HG03575 (cell line): ENCODE results near the gene CIC.
"Not testable (repeated sequence)": the region's sequence is repeated elsewhere in the genome, so short reads cannot be mapped to it uniquely, and the experiment has no call there.

Experiments
- ATAC-seq: cut with Tn5 transposase; IDR thresholded peaks from one replicate; pipeline ENCODE4 v1.9.1; 2021; ENCODE audit not compliant: unreplicated experiment, insufficient number of reproducible peaks, low FRiP score; ENCODE audit errors: extremely low read depth

CIC gene

GRCh38 chr19:42323852-42324654 lies 55.0 kb downstream of the CIC start:
- ATAC-seq: no peak

- no peak for ATAC-seq
Measured at GRCh38 chr19:42324655-42325307, 55.7 kb downstream of the CIC start.

- peak; percentile 88 for ATAC-seq
Measured at GRCh38 chr19:42325308-42325895, 56.4 kb downstream of the CIC start, which contains the start of gene MEGF8. TSS of gene MEGF8 (plus strand) at chr19:42325635. CDS start at chr19:42326244, 609 bp downstream.

- no peak for ATAC-seq
Measured at GRCh38 chr19:42325896-42326771, 57.1 kb downstream of the CIC start.

GRCh38 chr19:42326969-42327368 lies 57.9 kb downstream of the CIC start:
- no peak for ATAC-seq

GRCh38 chr19:42327381-42327780 lies 58.3 kb downstream of the CIC start:
- no peak for ATAC-seq

- ATAC-seq: no peak
Measured at GRCh38 chr19:42328106-42328505, 59.1 kb downstream of the CIC start.

- ATAC-seq: no peak
Measured at GRCh38 chr19:42328854-42329253, 59.8 kb downstream of the CIC start.

- no peak for ATAC-seq
Measured at GRCh38 chr19:42330241-42330711, 61.2 kb downstream of the CIC start.

GRCh38 chr19:42331333-42331732 lies 62.3 kb downstream of the CIC start:
- ATAC-seq: not testable (repeated sequence)

- no peak for ATAC-seq
Measured at GRCh38 chr19:42332059-42332458, 63.0 kb downstream of the CIC start.

- no peak for ATAC-seq
Measured at GRCh38 chr19:42333018-42333417, 64.0 kb downstream of the CIC start.

- ATAC-seq: no peak
Measured at GRCh38 chr19:42333975-42334696, 65.1 kb downstream of the CIC start.

- no peak for ATAC-seq
Measured at GRCh38 chr19:42334697-42335373, 65.8 kb downstream of the CIC start.

GRCh38 chr19:42335374-42335936 lies 66.4 kb downstream of the CIC start:
- no peak for ATAC-seq

- ATAC-seq: no peak
Measured at GRCh38 chr19:42335971-42336370, 66.9 kb downstream of the CIC start.

- not testable (repeated sequence) for ATAC-seq
Measured at GRCh38 chr19:42339126-42339860, 70.2 kb downstream of the CIC start.
